Measurements from ENCODE around the gene SKI.

Gene SKI

DNA sequence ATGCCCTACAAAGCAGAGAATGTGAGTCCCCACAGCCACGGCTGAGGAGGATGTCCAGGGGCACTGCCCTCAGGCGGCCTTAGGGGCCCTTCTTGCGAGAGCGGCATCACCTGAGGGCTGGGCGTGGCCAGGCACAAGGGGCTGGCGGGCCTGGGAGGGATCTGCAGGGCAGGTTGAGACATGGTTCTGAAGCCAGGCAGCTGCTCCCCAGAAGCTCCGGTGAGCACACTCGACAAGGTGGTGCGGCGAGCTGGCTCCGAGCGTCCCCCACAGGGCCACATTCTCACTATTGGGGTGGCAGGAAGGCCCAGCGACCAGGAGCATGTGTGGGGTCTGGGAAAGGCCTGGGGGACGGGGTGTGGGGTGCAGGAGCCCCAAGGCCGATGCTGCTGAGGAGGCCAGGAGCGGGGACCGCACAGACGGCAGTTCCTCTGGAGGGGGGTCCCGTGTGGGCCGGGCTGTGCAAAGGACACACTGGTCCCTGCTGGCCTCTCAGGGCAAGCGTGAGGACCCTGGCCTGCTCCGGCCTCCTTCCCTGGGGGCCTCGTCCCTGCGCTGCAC is 116.1 kb downstream of the SKI start:
- no peak for TF ChIP-seq ZNF274 (IDR thresholded peaks at IDR 0.05; ENCODE audit: low read depth, low read length)
- no peak overlapping the region for H3K4me3 ChIP-seq (ENCODE audit: low read length)

DNA sequence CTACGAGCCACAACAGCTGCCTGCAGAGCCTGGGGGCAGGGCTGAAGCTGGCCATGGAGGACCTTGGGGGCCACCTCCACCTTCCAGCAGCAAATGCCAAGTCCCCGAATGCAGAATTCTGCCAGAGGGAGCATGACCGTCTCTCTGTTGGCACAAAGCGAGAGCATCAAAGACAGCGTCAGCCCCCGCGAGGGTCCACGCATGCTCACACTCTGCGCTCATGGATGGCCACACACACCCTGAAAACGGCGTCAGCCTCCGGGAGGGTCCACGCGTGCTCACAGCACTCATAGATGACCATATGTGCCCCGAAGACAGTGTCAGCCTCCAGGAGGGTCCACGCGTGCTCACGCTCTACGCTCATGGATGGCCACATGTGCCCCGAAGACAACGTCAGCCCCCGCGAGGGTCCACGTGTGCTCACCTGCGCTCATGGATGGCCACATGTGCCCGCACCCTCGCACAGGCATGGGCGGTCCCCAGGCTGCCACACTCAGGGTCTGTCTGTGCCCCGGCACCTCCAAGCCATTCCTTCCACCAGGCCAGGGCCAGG is 116.7 kb downstream of the SKI start:
- no peak overlapping the region for H3K4me3 ChIP-seq (ENCODE audit: low read length)
- no peak for TF ChIP-seq ZNF274 (IDR thresholded peaks at IDR 0.05; ENCODE audit: low read depth, low read length)

DNA sequence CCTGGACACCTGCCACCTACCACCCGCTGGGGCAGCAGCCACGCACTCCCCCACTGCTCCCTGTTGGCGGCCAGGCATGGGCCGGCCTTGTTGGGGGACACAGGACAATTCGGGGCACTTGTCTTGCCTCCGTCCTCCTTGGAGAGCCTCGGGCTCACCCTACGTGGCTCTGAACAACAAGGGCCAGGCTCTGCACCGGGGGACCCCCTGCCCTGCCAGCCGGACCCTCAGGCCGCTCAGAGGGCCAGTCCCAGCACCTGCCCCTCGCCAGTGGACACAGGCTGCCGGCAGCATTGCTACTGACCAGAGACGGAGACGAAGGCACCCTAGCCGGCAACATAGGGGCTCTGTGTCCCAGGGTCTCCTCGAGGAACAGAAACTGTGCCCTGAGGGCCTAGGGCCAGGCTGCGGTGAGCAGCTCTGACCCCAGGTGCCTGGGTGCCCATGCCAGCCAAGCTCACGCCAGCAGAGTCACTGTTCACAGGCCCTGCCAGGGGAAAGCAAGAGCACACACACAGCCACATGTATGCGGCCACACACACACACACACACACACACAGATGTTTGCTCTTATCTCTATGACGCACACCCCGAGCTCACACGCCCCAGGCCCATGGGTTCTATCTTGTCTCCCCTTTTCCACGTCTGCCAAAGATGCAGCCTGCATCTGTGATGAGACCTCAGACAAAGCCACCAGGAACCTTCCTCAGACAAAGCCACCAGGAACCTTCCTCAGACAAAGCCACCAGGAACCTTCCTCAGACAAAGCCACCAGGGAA is 117.4 kb downstream of the SKI start:
- TF ChIP-seq ZNF274 (IDR thresholded peaks at IDR 0.05; ENCODE audit: low read depth, low read length), result no peak
- no peak overlapping the region for H3K4me3 ChIP-seq (ENCODE audit: low read length)

DNA sequence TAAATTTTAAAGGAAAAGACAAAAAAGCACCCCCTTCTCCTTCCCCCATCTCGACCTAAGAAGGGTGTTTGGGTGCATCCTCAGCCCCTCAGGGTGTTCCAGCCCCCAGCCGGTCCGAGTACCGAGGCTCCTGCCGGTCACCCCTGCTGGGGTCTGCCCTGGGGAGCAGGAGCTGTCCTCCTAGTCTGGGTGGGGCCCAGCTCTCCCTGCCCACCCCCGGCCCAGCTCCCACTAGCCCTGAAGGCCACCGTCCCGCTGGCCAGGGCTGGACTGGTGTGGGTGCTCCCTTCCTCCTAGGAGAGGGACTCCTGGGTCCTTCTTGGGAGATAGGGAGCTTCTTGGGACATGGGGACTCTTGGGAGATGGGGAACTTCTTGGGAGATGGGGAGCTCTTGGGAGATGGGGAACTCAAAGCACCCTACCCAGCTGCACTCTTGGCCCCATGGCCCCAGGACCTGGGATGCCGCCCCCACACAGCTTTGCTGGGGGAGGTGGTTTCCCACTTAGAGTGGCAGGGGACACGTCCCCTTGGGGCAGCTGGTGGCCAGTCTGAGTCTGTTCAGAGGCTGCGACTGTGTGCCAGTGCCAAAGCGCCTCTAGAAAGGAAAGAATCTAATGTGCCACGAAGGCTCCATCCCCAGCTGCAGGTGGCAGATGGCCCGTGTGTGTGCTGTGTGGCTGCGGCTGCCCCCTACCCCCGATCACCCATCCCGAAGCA is 118.7 kb downstream of the SKI start:
- H3K4me3 ChIP-seq (ENCODE audit: low read length), result no peak overlapping the region
- no peak for TF ChIP-seq ZNF274 (IDR thresholded peaks at IDR 0.05; ENCODE audit: low read depth, low read length)

DNA sequence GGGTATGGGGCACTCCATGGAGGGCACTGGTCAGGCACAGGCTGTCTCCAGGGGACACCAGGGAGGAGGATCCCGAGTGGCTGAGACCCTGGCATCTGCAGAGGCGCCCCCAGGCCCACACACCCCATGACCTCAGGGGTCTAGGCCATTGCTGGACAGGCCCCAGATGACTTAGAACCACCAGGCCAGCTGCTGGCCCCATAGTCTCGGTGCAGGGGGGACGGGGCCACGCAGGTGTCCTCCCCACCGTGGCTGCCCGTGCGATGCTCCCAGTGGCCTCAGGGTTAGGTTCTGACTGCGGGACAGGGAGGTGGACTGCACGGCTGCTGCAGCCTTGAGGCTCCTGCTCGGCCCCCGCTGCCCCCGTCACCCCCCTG is 119.3 kb downstream of the SKI start:
- no peak overlapping the region for H3K4me3 ChIP-seq (ENCODE audit: low read length)

DNA sequence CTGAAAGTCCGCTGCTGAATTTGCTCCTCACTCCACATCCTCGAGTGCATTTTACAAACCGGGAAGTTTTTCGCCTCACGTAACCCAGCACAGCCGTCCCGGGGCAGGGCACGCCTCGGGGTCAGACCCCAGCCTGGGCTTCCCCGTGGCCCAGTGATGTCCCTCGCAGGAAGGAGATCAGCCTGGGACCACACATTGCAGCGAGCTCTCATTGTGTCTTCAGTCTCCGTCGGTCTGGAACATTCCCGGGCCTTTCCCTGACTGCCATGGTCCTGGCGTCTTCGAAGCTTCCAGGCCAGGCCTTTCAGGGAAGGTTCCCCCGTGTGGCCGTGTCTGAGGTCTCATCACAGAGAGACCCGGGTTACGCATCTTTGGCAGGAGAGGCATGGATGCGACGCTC is 119.8 kb downstream of the SKI start:
- no peak for TF ChIP-seq ZNF274 (IDR thresholded peaks at IDR 0.05; ENCODE audit: low read depth, low read length)
- no peak overlapping the region for H3K4me3 ChIP-seq (ENCODE audit: low read length)

More for the DNA sequence above, 119.3 kb downstream of the SKI start:
- no peak for TF ChIP-seq ZNF274 (IDR thresholded peaks at IDR 0.05; ENCODE audit: low read depth, low read length)

DNA sequence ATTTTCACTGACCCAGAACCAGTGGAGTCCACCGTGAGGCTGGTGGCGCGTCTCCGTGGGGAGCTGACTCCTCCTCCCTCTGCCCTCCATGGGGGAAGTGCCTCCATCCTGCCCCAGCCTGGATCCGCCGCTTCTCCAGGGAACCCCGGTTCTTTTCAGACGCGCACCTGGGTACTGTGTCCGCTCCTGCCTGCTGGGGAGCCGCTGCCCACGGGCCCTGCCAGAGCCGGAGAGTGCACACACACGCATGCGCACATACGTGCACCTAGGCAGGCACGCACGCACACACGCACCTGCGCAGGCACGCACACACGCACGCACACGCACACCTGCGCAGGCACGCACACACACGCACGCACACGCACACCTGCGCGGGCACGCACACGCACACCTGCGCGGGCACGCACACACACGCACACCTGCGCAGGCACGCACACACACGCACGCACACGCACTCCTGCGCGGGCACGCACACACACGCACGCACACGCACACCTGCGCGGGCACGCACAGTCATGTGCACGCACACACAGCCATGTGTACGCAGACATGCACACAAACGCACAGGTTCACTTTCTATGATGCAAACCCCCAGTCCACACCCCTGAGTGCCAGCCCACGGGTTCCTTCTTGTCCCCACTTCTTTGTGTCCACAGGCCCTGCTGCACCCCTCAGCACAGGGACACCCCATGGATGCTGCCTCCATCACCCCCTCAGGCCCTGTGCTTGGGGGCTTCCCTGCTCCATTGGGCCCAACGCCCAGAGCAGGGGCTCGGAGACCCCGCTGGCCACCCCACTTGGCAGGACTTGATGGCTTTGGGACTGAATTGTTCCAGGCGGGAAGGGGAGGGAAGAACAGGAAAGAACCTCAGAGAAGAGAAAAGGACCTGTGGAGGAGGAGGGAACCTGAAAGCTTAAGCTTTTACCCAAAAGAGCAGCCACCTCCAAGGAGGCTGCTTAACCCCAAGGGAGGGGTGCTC is 120.5 kb downstream of the SKI start:
- TF ChIP-seq ZNF274 (IDR thresholded peaks at IDR 0.05; ENCODE audit: low read depth, low read length), result no peak
- no peak overlapping the region for H3K4me3 ChIP-seq (ENCODE audit: low read length)

DNA sequence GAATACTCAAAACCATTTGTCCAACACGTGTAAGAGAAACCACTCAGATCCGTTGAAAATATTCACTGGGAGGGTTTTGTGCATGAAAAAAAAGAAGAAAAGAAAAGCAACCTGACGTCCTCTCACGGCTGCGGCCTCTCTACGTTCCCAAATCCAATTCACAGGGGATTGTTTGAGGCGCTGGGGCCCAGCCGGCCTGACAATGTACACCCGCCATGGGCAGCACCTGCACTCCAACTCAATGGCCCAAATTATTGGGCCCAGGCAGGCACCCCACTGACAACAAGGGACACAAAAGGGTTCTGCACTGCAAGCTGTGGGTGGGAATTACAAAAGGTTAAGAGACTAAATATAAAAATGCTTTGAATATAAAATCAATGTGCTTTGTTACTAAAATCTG is 121.7 kb downstream of the SKI start:
- no peak for TF ChIP-seq ZNF274 (IDR thresholded peaks at IDR 0.05; ENCODE audit: low read depth, low read length)
- H3K4me3 ChIP-seq (ENCODE audit: low read length), result no peak overlapping the region

DNA sequence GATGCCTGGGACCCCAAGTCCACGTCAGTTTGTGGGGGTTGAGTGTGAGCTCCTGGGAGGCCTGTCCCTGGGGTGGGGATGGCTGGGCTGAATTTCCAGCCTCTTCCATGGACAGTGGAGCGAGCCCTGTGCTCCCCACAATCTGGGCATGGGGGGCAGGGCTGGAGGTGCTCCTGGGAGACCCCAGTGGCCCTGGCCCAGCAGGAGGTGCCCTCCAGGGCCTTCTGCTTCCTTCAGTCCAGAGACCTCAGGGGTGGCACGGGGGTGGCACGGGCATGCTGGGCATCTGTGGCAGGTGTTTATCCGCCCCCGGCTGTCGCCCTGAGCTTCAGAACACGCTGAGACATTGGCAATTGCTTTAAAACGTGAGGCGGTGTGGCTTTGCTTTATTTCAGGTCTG is 122.4 kb downstream of the SKI start:
- TF ChIP-seq ZNF274 (IDR thresholded peaks at IDR 0.05; ENCODE audit: low read depth, low read length), result no peak
- no peak overlapping the region for H3K4me3 ChIP-seq (ENCODE audit: low read length)

DNA sequence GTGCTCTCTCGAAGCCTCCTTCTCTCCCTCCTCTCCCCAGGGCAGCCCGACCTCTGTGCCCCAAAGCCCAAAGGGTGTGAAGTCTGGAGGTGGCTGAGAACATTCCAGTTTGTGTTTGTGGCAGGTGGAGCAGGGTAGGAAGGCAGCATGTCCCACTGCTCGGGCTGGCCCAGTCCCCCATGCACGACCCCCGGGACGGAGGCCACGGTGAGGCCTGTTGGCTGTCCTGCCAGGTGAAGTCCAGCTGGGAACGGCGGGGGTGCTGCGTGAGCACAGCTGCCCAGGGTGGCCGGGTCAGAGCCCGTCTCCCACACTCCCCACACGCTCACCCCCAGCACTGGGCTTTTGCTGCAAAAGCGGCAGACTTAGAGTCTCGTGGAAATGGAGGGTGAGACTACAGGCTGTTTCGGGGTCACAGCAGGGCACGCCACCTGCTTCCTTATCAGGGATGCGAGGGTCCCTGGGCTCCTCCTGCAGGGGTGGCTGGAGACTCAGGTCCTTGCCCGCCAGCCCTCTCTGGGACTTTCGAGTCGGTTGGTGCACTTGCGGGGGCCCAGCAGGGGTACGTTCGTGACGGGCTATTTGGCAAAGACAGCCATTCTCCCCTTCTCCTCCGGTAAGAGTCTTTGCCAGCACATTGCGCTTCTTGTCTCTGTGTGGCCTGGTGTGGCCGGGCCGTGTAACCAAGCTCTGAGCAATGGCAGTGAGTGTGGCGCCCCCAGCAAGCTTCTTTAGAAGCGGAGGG is 123.0 kb downstream of the SKI start:
- TF ChIP-seq ZNF274 (IDR thresholded peaks at IDR 0.05; ENCODE audit: low read depth, low read length), result no peak
- H3K4me3 ChIP-seq (ENCODE audit: low read length), result no peak overlapping the region

DNA sequence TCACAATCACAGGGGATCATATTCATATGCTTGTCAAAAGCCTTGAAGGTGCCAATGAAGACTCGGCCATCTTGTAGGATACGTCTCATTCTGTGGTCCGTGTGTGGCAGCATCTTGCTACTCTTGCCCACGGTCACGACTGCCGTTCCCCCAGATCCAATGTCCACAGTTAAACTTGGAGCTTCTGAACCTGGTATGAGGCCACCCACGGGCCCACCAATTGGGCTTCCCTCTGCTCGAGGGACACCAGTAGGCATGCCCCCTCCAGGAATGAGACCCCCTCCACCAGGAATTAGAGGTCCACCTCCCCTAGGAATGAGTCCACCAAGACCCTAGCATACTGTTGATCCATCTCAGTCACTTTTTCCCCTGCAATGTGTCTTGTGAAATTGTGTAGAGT is 123.6 kb downstream of the SKI start:
- TF ChIP-seq ZNF274 (IDR thresholded peaks at IDR 0.05; ENCODE audit: low read depth, low read length), result no peak
- H3K4me3 ChIP-seq (ENCODE audit: low read length), result no peak overlapping the region

DNA sequence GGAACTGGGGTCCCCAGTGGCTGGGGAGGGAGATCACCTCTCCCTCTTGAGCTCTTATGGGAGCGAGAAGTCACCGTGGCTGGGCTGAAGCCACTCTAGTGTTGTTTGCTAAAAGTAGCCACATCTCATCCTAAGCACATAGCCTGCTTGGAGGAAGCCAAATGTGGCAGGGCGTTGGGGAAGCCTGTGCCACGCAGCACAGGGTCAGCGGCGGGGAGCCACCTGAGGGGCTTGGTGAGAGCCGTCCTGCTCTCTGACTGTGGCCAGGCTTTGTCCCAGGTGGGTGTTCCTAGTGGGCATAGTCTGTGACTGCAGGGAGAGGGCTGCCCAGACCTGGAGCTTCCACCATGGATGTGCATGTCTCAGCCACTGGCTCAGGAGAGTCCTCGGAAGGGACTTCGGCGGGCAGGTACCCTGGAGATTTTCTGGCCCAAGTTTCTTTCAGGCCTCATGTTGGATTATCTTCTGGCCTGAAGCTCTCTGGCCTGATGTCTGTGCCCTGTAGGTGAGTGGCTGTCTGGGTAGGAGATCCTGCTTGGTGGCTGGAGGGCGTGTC is 124.3 kb downstream of the SKI start:
- TF ChIP-seq ZNF274 (IDR thresholded peaks at IDR 0.05; ENCODE audit: low read depth, low read length), result no peak
- H3K4me3 ChIP-seq (ENCODE audit: low read length), result no peak overlapping the region
